ENCODE data around the gene DUSP7. TPM values are rescaled to one million over a fixed set of nuclear protein-coding genes. Genes with fewer than 3 reads are reported as not detected.

DUSP7 gene
- polyA plus RNA-seq, 1 donor = 9.6 TPM

GRCh38 chr3:52019352-52020080 is 36.9 kb downstream of the DUSP7 start:
- no peaks in the 10 kb centered on the region for H3K36me3 ChIP-seq (ENCODE audit: control insufficient read depth, insufficient read depth, low read length)
- no peak for DNase-seq
- H3K27ac ChIP-seq (ENCODE audit: low read length) = no peak overlapping the region
- no peak overlapping the region for H3K4me3 ChIP-seq (ENCODE audit: low read length)
- no peaks in the 10 kb centered on the region for H3K9me3 ChIP-seq (ENCODE audit: control insufficient read depth, low read depth, low read length)
- no CpG with 5 or more reads among the region's 17 CpGs for WGBS (ENCODE audit: insufficient coverage, low lambda C conversion rate)
- no peaks in the 10 kb centered on the region for H3K27me3 ChIP-seq (ENCODE audit: control insufficient read depth, insufficient read depth, low read length)
- H3K4me1 ChIP-seq (ENCODE audit: control insufficient read depth, insufficient read depth, low read length) = no peaks in the 10 kb centered on the region

- no CpG with 5 or more reads among the region's 21 CpGs for WGBS (ENCODE audit: insufficient coverage, low lambda C conversion rate)
- H3K27me3 ChIP-seq (ENCODE audit: control insufficient read depth, insufficient read depth, low read length) = no peaks in the 10 kb centered on the region
- no peaks in the 10 kb centered on the region for H3K9me3 ChIP-seq (ENCODE audit: control insufficient read depth, low read depth, low read length)
- no peak for DNase-seq
- no peak overlapping the region for H3K27ac ChIP-seq (ENCODE audit: low read length)
- no peaks in the 10 kb centered on the region for H3K36me3 ChIP-seq (ENCODE audit: control insufficient read depth, insufficient read depth, low read length)
- no peaks in the 10 kb centered on the region for H3K4me1 ChIP-seq (ENCODE audit: control insufficient read depth, insufficient read depth, low read length)
- no peak overlapping the region for H3K4me3 ChIP-seq (ENCODE audit: low read length)
These were observed 37.9 kb downstream of the DUSP7 start for GRCh38 chr3:52018319-52019000.

- H3K36me3 ChIP-seq (ENCODE audit: control insufficient read depth, insufficient read depth, low read length) = no peaks in the 10 kb centered on the region
- no CpG with 5 or more reads among the region's 11 CpGs for WGBS (ENCODE audit: insufficient coverage, low lambda C conversion rate)
- no peak for DNase-seq
- H3K4me3 ChIP-seq (ENCODE audit: low read length) = no peak overlapping the region
- no peaks in the 10 kb centered on the region for H3K4me1 ChIP-seq (ENCODE audit: control insufficient read depth, insufficient read depth, low read length)
- H3K27ac ChIP-seq (ENCODE audit: low read length) = no peak overlapping the region
- H3K9me3 ChIP-seq (ENCODE audit: control insufficient read depth, low read depth, low read length) = no peaks in the 10 kb centered on the region
- no peaks in the 10 kb centered on the region for H3K27me3 ChIP-seq (ENCODE audit: control insufficient read depth, insufficient read depth, low read length)
These were observed 38.8 kb downstream of the DUSP7 start for GRCh38 chr3:52017586-52017985.

- Histone ChIP-seq H3K9me3 (ENCODE audit: control insufficient read depth, low read depth, low read length) (no peaks in the 10 kb centered on the region), H3K36me3 (ENCODE audit: control insufficient read depth, insufficient read depth, low read length) (no peaks in the 10 kb centered on the region), H3K4me1 (ENCODE audit: control insufficient read depth, insufficient read depth, low read length) (no peaks in the 10 kb centered on the region), H3K27me3 (ENCODE audit: control insufficient read depth, insufficient read depth, low read length) (no peaks in the 10 kb centered on the region), H3K4me3 (ENCODE audit: low read length) (no peak overlapping the region), H3K27ac (ENCODE audit: low read length) (no peak overlapping the region)
- WGBS (ENCODE audit: insufficient coverage, low lambda C conversion rate) = no CpG with 5 or more reads among the region's 13 CpGs
- no peak for DNase-seq
These were observed 40.7 kb downstream of the DUSP7 start for GRCh38 chr3:52015438-52016228.

GRCh38 chr3:52014613-52015012 is 41.8 kb downstream of the DUSP7 start:
- Histone ChIP-seq H3K27ac (ENCODE audit: low read length) (no peak overlapping the region), H3K27me3 (ENCODE audit: control insufficient read depth, insufficient read depth, low read length) (no peaks in the 10 kb centered on the region), H3K4me1 (ENCODE audit: control insufficient read depth, insufficient read depth, low read length) (no peaks in the 10 kb centered on the region), H3K36me3 (ENCODE audit: control insufficient read depth, insufficient read depth, low read length) (no peaks in the 10 kb centered on the region), H3K9me3 (ENCODE audit: control insufficient read depth, low read depth, low read length) (no peaks in the 10 kb centered on the region), H3K4me3 (ENCODE audit: low read length) (no peak overlapping the region)
- DNase-seq = no peak
- WGBS (ENCODE audit: insufficient coverage, low lambda C conversion rate) = no CpG with 5 or more reads among the region's 8 CpGs

GRCh38 chr3:52013802-52014598 is 42.4 kb downstream of the DUSP7 start:
- no CpG with 5 or more reads among the region's 6 CpGs for WGBS (ENCODE audit: insufficient coverage, low lambda C conversion rate)
- no peak overlapping the region for H3K4me3 ChIP-seq (ENCODE audit: low read length)
- H3K36me3 ChIP-seq (ENCODE audit: control insufficient read depth, insufficient read depth, low read length) = no peaks in the 10 kb centered on the region
- H3K27me3 ChIP-seq (ENCODE audit: control insufficient read depth, insufficient read depth, low read length) = no peaks in the 10 kb centered on the region
- no peak overlapping the region for H3K27ac ChIP-seq (ENCODE audit: low read length)
- DNase-seq = no peak
- H3K9me3 ChIP-seq (ENCODE audit: control insufficient read depth, low read depth, low read length) = no peaks in the 10 kb centered on the region
- no peaks in the 10 kb centered on the region for H3K4me1 ChIP-seq (ENCODE audit: control insufficient read depth, insufficient read depth, low read length)

- Histone ChIP-seq H3K27me3 (ENCODE audit: control insufficient read depth, insufficient read depth, low read length) (no peaks in the 10 kb centered on the region), H3K4me3 (ENCODE audit: low read length) (no peak overlapping the region), H3K9me3 (ENCODE audit: control insufficient read depth, low read depth, low read length) (no peaks in the 10 kb centered on the region), H3K27ac (ENCODE audit: low read length) (no peak overlapping the region), H3K36me3 (ENCODE audit: control insufficient read depth, insufficient read depth, low read length) (no peaks in the 10 kb centered on the region), H3K4me1 (ENCODE audit: control insufficient read depth, insufficient read depth, low read length) (no peaks in the 10 kb centered on the region)
- DNase-seq = no peak
- no CpG with 5 or more reads among the region's 7 CpGs for WGBS (ENCODE audit: insufficient coverage, low lambda C conversion rate)
These were observed 43.7 kb downstream of the DUSP7 start for GRCh38 chr3:52012699-52013098.

- no peaks in the 10 kb centered on the region for H3K36me3 ChIP-seq (ENCODE audit: control insufficient read depth, insufficient read depth, low read length)
- H3K4me3 ChIP-seq (ENCODE audit: low read length) = no peak overlapping the region
- no peak overlapping the region for H3K27ac ChIP-seq (ENCODE audit: low read length)
- H3K27me3 ChIP-seq (ENCODE audit: control insufficient read depth, insufficient read depth, low read length) = no peaks in the 10 kb centered on the region
- H3K9me3 ChIP-seq (ENCODE audit: control insufficient read depth, low read depth, low read length) = no peaks in the 10 kb centered on the region
- peaks cover 3% of the 10 kb centered on the region for H3K4me1 ChIP-seq (ENCODE audit: control insufficient read depth, insufficient read depth, low read length)
- DNase-seq = no peak
These were observed 45.9 kb downstream of the DUSP7 start for GRCh38 chr3:52010431-52010830.

GRCh38 chr3:52007291-52007690 is 49.1 kb downstream of the DUSP7 start:
- DNase-seq = no peak
- H3K4me1 ChIP-seq (ENCODE audit: control insufficient read depth, insufficient read depth, low read length) = peaks cover 10% of the 10 kb centered on the region
- no peaks in the 10 kb centered on the region for H3K9me3 ChIP-seq (ENCODE audit: control insufficient read depth, low read depth, low read length)
- H3K36me3 ChIP-seq (ENCODE audit: control insufficient read depth, insufficient read depth, low read length) = no peaks in the 10 kb centered on the region
- no peak overlapping the region for H3K4me3 ChIP-seq (ENCODE audit: low read length)
- H3K27me3 ChIP-seq (ENCODE audit: control insufficient read depth, insufficient read depth, low read length) = no peaks in the 10 kb centered on the region
- H3K27ac ChIP-seq (ENCODE audit: low read length) = no peak overlapping the region
- WGBS (ENCODE audit: insufficient coverage, low lambda C conversion rate) = 80% methylated on average over 1 of the region's 4 CpGs

- Histone ChIP-seq H3K27ac (ENCODE audit: low read length) (no peak overlapping the region), H3K4me1 (ENCODE audit: control insufficient read depth, insufficient read depth, low read length) (peaks cover 10% of the 10 kb centered on the region), H3K9me3 (ENCODE audit: control insufficient read depth, low read depth, low read length) (no peaks in the 10 kb centered on the region), H3K27me3 (ENCODE audit: control insufficient read depth, insufficient read depth, low read length) (no peaks in the 10 kb centered on the region), H3K36me3 (ENCODE audit: control insufficient read depth, insufficient read depth, low read length) (no peaks in the 10 kb centered on the region), H3K4me3 (ENCODE audit: low read length) (no peak overlapping the region)
- DNase-seq = no peak
- no CpG with 5 or more reads among the region's 6 CpGs for WGBS (ENCODE audit: insufficient coverage, low lambda C conversion rate)
These were observed 49.6 kb downstream of the DUSP7 start for GRCh38 chr3:52006820-52007133.

Data from large intestine (tissue), 3 donors.